Measurements from ENCODE around the gene PTDSS2. TPM values are rescaled to one million over a fixed set of nuclear protein-coding genes. Genes with fewer than 3 reads are reported as not detected.

The PTDSS2 gene
- total RNA-seq, 1 donor from 2014 or later = 30.2 TPM

DNA sequence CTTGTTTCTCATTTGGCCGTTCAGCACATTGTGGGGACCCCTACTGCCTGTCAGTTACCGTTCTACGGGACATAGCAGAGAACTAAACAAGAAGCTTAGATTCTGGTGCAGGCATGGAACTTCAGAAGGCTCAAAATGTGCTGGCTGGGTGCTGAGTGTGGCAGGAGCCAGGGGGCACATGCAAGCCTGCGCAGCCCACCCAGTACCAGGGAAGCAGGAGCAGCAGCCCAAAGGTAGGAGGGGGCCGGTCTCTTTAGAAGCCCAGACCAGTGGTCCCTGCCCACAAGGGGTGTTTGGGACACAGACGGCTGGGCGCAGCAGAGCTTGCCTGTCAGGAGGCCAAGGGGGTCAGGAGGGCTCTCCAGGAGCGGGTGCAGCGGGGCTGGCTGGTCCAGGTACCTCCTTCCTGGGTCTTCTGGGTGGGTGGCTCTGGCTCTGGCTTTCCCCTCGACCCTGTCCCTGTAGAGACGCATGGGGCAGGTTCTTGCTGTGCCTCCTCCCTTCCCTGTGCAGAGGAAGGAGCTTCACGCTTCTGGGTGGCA lies 2.2 kb downstream of the PTDSS2 start:
- no peak overlapping the region for H3K27ac ChIP-seq (replicated peaks)
- no peaks in the 10 kb centered on the region for H3K9me3 ChIP-seq (replicated peaks)
- H3K27me3 ChIP-seq (ENCODE audit: low read depth) = no peaks in the 10 kb centered on the region
- H3K4me3 ChIP-seq = peak overlapping the region; percentile 98
- TF ChIP-seq, protein P1, sequence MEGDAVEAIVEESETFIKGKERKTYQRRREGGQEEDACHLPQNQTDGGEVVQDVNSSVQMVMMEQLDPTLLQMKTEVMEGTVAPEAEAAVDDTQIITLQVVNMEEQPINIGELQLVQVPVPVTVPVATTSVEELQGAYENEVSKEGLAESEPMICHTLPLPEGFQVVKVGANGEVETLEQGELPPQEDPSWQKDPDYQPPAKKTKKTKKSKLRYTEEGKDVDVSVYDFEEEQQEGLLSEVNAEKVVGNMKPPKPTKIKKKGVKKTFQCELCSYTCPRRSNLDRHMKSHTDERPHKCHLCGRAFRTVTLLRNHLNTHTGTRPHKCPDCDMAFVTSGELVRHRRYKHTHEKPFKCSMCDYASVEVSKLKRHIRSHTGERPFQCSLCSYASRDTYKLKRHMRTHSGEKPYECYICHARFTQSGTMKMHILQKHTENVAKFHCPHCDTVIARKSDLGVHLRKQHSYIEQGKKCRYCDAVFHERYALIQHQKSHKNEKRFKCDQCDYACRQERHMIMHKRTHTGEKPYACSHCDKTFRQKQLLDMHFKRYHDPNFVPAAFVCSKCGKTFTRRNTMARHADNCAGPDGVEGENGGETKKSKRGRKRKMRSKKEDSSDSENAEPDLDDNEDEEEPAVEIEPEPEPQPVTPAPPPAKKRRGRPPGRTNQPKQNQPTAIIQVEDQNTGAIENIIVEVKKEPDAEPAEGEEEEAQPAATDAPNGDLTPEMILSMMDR (IDR thresholded peaks at IDR 0.05; ENCODE audit: borderline replicate concordance) = no peak
- H3K4me1 ChIP-seq = peaks cover 64% of the 10 kb centered on the region
- intact Hi-C loops (cut with micrococcal nuclease) = no loop called here
- H3K36me3 ChIP-seq = peaks cover 26% of the 10 kb centered on the region
- DNase-seq = no peak

DNA sequence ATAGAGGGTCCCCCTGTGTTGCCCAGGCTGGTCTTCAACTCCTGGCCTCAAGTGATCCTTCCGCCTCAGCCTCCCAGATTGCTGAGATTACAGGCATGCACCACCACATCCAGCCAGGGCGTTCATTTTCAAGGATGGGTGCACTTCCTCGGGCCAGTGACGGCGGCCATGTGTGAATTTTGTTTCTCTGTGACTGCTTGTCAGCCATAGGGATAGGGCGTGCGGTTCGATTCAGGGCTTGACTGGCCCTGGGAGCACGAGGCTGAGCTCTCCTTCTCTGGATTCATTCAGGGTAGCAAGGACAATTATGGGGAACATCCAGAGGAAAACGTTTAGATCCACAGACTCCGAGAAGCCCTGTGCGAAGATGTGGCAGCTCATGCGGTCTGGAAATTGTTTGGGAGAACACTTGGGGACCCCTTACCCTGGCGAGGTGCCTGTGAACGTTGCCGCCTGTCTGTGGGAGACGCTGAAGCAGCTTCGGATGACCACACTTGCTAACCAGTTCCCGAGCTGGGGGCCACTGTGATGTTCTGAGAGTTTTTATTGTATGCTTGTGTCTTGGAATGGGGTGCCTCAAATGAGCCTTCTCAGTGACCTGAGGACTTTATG lies 2.9 kb downstream of the PTDSS2 start:
- H3K36me3 ChIP-seq = peaks cover 26% of the 10 kb centered on the region
- H3K4me1 ChIP-seq = peaks cover 60% of the 10 kb centered on the region
- no peak overlapping the region for H3K4me3 ChIP-seq
- intact Hi-C loops (cut with micrococcal nuclease) = no loop called here
- H3K27me3 ChIP-seq (ENCODE audit: low read depth) = no peaks in the 10 kb centered on the region
- DNase-seq = no peak
- TF ChIP-seq, protein P1 (IDR thresholded peaks at IDR 0.05; ENCODE audit: borderline replicate concordance) = no peak
- H3K27ac ChIP-seq (replicated peaks) = no peak overlapping the region
- no peaks in the 10 kb centered on the region for H3K9me3 ChIP-seq (replicated peaks)

DNA sequence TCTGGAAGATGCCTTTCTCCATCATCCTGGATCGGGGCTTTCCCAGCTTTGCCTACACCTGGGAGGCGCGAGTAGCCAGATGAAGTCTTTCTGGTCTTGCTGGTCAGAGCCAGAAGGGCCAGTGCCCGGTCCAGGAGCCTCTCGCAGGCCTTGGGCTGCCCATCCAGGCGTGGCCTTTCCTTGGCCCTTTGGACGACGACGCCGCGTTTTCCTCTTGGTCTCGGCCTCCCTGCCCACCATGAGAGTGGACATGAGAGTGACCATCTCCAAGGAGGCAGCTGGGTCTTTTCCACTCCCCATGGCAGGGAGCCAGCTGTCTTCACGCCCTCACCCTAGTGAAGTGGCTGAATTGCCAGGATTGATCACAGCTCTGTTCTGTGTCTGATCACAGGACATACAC lies 3.5 kb downstream of the PTDSS2 start:
- Histone ChIP-seq H3K36me3 (peaks cover 26% of the 10 kb centered on the region), H3K9me3 (replicated peaks) (no peaks in the 10 kb centered on the region), H3K4me1 (peaks cover 54% of the 10 kb centered on the region), H3K27ac (replicated peaks) (no peak overlapping the region), H3K4me3 (no peak overlapping the region), H3K27me3 (ENCODE audit: low read depth) (no peaks in the 10 kb centered on the region)
- DNase-seq = no peak
- TF ChIP-seq, protein P1 (IDR thresholded peaks at IDR 0.05; ENCODE audit: borderline replicate concordance) = no peak
- intact Hi-C loops (cut with micrococcal nuclease) = no loop called here

DNA sequence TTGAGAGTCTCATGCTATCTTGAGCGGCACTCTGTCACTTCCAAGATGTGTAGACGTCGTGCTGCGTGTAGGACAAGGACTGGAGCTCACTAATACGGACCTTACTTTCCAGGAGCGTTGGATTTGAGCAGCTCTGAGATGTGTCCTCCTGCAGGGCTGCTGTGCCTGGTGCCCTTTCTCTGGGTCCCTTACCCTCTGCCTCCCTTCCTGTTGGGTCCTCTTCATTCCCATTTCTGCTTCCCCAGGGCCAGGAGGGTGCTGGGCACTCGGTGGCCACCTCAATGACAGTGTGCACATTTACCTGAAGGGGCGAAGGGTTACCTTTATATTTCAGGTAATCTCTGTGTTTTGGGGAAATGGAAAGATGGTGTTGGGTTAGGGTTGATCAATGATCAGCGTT lies 4.0 kb downstream of the PTDSS2 start:
- peaks cover 49% of the 10 kb centered on the region for H3K4me1 ChIP-seq
- no peak for DNase-seq
- H3K4me3 ChIP-seq = no peak overlapping the region
- H3K9me3 ChIP-seq (replicated peaks) = no peaks in the 10 kb centered on the region
- intact Hi-C loops (cut with micrococcal nuclease) = no loop called here
- H3K36me3 ChIP-seq = peaks cover 26% of the 10 kb centered on the region
- TF ChIP-seq, protein P1 (IDR thresholded peaks at IDR 0.05; ENCODE audit: borderline replicate concordance) = no peak
- H3K27me3 ChIP-seq (ENCODE audit: low read depth) = no peaks in the 10 kb centered on the region
- no peak overlapping the region for H3K27ac ChIP-seq (replicated peaks)

DNA sequence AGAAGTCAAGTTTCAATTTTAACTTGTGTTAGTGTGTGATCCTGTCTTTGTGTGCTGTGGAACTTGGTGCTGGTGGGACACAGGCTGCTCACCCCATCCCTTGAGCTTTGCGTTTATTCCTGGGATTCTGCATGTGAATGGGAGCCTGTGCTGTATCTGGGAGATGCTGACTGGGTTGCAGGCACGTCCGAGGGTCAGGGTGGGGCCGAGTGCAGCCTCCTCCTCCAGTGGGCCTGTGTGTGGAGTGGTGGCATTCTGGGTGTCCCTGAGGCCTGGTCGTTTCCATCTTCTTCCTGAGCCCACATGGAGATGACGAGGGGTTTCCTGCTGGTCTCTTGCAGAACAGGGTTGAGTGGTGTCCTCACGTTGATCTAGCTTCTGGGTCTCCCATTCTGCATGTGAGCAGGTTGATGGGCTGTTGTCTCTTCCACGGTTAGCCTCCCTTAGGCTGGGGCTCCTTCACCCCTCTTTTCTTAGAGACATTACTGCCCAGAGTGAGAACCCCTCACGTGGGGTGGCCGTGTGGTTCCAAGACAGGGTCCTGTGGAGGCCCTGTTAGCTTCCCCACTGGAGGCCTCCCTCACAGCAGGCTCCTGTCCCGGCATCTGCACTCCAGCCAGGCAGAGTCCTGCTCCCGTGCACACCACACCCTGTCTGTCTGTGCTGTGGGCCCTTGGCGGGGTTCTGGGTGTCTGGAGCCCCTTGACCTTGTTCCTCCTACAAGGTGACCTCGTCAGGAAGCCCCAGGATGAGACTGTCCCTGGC lies 4.9 kb downstream of the PTDSS2 start:
- Histone ChIP-seq H3K27me3 (ENCODE audit: low read depth) (no peaks in the 10 kb centered on the region), H3K4me3 (no peak overlapping the region), H3K4me1 (peaks cover 47% of the 10 kb centered on the region), H3K27ac (replicated peaks) (peak overlapping the region; percentile 80), H3K36me3 (peaks cover 26% of the 10 kb centered on the region), H3K9me3 (replicated peaks) (no peaks in the 10 kb centered on the region)
- no peak for DNase-seq
- intact Hi-C loops (cut with micrococcal nuclease) = no loop called here
- TF ChIP-seq, protein P1 (IDR thresholded peaks at IDR 0.05; ENCODE audit: borderline replicate concordance) = no peak

All from left ventricle myocardium inferior (tissue), 1 donor.